Inflammatory macrophage treated with lipopolysaccharide for 4 hours (primary cell): ENCODE measurements around the gene LGALS1.
A peak's percentile ranks its signal among the peaks of the same experiment; 100 is the strongest.

ENCODE experiments used
- DNase-seq: peaks from one replicate; pipeline ENCODE4 v3.0.0-alpha.2; 2020

Gene LGALS1

GRCh38 chr22:37674951-37675929, at the start of gene LGALS1:
Gene LGALS1, plus strand, starts transcription at chr22:37675636. Its CDS starts 67 bp downstream, at chr22:37675703.
- peak; percentile 95 for DNase-seq

DNA sequence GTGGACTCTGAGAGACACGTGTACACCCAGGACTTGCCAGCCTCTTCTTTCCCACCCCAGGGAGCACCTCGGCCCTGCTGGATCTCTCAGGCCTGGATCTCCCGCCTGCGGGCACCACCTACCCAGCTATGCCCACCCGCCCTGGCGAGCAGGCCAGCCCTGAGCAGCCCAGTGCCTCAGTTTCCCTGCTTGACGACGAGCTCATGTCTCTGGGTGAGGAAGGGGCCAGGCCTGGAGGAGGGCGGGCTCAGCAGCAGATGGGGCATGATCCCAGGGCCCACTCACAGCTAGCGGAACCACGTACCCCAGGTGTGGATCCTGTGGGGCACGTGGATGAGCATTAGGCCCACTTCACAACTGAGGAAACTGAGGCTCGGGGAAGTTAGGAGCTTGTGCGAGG, 49.7 kb upstream of the LGALS1 start:
- DNase-seq, result no peak

DNA sequence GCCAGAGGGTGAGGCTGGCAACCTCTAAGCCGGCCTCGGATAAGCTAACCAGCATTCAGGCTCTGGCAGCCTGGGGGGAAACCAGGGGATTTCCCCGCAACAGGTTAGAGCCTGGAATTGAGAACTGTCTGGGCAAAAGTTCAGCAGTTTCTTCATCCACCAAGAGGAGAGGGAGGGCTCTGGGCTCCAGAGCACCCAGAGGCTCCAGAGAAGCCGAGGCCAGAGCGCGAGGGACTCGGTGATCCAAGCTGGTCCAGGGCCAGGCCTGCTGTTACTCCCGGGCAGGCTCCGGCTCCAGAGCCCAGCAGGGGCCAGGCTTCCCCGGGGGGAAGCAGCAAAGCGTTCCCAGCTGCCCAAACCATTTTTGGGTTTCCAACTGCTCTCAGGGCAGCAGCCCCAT, 49.3 kb upstream of the LGALS1 start:
- peak; percentile 74 for DNase-seq

DNA sequence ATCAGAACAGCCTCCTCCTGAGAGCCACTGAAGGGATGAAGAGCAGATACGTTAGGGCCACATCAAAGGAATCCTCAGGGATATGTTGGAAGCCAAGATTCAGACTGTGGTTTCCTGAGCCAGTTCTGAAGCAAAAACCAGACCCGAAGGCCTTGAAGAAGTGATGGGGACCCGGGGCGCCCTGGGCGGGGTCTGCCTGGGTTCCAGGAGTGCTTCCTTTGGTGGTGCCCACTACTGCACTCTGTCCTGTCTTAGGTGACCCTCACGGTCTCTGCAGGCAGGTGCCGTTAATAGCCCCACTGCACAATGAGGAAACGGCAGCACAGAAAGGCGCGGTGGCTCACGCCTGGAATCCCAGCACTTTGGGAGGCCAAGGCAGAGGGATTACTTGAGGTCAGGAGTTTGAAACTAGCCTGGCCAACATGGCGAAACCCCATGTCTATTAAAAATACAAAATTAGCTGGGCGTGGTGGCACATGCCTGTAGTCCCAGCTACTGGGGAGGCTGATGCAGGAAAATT, 48.8 kb upstream of the LGALS1 start:
- no peak for DNase-seq

DNA sequence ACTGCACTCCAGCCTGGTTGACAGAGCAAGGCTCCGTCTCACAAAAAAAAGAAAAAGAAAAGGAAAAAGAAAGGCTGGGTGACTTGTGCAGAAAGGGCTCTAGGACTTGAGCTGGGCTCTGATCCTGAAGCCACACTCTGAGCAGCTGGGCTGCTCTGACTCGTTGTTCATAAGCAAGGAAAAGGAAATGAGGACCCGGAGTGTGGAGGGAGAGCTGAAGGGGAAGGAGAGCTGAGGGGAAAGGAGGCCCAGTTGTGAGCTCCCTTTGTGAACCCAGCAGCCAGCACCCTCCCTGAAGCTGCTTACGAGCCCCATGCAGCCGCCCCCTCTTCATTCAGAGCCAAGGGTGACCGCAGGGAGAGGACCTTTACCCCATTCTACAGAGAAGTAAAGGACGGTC, 48.3 kb upstream of the LGALS1 start:
- DNase-seq, result peak; percentile 21

GRCh38 chr22:37627545-37627944, 47.9 kb upstream of the LGALS1 start:
- DNase-seq, result peak; percentile 49

DNA sequence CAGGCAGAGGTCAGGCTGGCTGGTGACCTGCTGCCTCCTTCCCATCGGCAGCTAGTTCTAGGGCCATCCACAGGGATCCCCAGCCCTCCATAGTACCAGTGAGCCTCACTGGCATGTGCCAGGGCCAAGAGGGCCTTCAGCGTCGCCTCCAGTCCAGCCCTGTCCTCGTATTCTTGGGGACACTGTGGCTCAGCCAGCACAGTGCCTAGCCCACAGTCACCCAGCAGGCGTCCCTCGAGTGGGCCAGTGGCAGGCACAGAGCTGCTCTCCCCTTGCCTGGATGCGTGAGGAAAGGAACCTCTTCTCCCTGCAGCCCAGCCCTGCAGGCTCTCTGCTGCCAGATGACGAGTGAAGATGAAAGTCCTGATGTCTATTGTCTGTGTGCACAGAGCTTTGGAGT, 46.6 kb upstream of the LGALS1 start:
- DNase-seq, result no peak

DNA sequence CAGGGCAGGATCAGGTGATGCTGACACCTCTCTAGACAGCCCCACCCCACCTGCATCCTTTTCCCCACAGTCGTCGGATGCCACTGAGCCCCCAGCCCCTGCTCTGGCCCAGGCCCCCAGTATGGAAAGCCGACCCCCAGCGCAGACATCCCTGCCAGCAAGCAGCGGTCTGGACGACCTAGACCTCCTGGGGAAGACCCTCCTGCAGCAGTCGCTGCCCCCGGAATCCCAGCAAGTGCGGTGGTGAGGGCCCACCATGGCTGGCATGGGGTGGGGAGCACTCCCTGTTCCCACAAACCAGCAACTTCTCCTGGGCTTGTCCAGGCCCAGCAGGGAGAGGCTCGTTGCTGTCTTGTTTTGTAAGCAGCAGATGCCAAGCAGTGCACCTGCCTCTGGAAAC, 45.5 kb upstream of the LGALS1 start:
- DNase-seq, result no peak

- DNase-seq, result no peak
Measured at GRCh38 chr22:37630839-37631435, 44.5 kb upstream of the LGALS1 start.

- peak; percentile 22 for DNase-seq
Measured at GRCh38 chr22:37631448-37632173, 43.8 kb upstream of the LGALS1 start.

- peak; percentile 11 for DNase-seq
Measured at GRCh38 chr22:37632174-37633088, 43.0 kb upstream of the LGALS1 start.

- peak; percentile 16 for DNase-seq
Measured at GRCh38 chr22:37633089-37633624, 42.3 kb upstream of the LGALS1 start.

DNA sequence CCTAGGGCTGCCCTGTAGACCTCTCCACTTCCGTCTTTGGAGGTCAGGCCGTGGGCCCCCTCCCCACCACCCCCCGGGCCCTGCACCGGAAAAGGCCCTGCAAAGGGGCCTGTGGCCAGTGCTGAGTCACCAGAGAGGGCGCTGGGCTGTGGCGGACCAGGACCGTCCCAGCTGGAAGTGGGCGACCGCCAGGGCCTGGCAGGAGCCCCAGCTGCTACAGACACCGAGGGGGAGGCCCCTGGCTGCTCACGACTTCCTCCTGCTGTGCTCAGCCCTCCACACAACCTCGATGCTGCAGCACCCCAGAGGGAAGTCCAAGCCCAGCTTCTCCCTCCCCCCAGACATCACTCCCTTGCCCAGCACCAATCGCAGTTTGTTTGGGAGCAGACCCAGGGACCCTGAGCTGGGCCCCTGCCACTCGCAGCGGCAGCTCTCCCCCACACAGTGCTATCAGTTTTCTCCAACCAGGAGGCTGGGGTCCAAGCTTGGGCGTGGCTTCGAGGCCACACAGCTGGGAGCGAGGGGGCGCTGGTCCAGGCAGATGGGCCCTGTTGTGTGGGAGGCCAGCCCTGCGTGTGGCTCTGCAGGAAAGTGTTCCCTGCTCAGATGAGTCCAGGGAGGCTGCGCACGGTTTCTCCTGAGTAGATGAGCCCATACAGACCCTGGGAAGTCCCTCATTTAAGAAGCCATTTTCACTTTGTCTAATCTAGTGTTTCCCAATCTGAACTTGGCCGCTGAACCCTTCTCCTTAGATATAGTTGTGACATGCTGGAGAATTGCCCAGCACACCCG, 41.6 kb upstream of the LGALS1 start:
- DNase-seq, result peak; percentile 95

DNA sequence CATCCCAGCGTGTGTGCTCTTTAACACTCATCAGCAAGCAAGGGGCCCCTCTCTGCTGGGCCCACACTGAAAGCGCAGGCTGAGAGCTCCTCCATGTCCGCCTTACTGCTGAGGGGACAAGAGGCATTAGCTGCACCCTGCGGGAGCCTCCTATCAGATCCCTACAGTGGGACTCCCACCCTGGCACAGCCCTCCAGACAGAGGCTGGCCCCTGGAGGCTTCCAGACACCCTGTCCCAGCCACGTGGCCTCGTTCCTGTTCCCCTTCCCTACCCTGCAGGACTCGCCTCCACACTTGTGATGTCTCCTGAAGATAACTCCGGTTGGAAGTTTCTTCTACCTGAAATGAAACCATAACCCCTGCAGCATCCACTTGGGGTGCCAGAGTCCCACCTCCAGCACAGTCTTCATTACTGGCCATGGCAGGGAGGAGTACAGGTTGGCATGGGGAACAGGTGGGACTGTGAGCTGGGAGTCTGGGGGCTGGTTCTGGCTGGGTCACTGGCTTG, 41.0 kb upstream of the LGALS1 start:
- no peak for DNase-seq

GRCh38 chr22:37635157-37635556, 40.3 kb upstream of the LGALS1 start:
- DNase-seq, result no peak

DNA sequence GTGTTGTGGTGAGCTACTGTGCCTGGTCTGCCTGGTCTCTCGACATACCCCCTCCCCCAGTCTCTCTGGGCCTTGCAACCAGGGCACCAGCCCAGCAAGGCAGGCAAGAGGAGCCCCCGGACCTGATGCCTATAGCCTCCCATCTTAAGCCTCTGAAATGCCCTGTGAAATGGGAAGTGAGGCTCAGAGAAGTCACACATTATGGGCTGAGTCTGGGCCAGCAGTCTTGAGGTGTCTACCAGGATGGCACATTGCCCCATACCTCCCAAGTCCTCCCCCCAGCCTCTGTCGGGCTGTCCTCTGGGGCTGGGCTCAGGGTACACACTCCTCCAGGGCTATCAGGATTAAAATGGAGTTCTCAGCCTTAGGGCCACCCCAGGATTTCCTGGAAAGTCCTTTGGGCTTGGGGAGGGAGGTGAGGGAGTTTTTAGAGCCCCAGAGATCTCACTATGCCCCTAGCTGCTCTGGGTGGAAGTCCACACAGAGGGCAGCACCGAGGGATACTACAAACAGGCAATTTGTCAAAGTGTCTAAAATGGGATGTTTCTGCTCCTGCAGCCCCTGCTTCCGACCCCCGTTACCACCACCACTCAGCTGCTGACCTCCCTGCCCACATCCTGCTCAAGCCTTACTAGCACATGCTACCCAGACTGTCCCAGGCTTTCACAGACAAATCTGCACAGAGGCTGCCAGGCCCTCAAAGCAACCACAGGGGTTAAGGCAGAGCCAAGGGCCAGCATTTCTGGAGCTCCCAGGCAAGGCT, 39.1 kb upstream of the LGALS1 start:
- peak; percentile 49 for DNase-seq

- no peak for DNase-seq
Measured at GRCh38 chr22:37636949-37637273, 38.5 kb upstream of the LGALS1 start.

DNA sequence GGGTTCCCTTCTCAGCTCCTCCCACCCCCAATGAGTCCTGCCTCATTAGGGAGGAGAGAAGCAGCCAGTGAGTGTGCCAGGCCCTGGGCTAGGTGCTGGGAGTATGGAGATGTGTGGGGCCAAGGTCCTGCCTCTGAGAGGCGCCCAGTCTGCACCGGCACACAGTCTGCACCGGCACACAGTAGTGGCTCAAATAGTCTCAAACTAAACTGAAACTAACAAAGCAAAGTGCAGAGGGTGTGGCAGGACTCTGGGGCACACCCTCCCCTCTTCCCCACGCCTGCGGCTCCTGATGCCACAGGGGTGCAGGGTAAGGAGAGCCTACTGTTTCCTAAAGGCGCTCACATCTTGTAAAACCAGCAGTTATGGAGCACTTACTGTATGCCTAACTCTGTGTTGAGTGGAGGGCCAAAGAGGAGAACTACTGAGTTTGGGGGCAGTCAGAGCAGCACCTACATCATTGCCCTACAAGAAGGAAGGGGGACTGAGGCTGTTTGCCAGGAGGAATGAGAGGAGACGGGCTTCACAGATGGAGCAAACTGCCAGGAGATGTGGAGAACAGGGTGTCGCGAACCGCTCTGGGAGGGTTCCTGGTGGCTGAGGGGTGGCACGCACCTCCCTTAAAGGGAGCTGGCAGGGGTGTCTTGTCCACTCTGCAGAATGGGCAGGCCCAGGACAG, 36.9 kb upstream of the LGALS1 start:
- DNase-seq, result peak; percentile 57

DNA sequence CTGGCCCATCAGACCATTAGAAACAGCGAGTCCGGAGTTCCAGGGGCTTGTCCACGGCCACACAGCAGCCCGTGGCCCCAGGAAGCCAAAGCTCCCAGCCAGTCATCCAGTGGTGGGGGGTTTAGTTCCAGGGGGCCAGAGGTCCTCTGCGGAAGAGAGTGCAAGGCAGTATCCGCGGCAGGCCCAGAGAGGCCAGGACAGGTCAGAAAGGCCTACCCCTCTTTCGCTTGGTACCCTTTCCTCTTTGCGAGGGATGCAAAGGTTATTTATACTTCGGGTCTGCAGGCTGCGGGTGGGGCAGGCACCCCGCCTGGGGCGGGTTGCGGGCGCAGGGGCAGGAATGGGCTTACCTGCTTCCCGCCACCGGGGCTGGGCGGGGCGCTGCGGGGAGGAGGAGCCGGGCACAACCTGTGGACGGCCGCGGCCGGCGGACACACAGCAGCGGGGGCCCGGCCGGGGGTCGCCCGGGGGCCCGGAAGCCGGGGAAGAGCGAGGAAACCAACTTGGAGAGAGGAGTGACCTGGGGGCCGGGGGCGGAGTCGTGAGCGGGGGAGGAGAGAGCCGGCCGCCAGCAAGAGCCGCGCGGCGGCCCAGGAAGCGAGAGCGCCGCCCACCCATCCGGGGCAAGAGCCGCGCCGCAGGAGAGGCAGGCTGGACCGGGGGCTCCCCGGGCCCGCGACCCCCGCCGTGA, 36.2 kb upstream of the LGALS1 start, which contains the start of gene SH3BP1:
TSS of gene SH3BP1 (plus strand) at position 600 of the 691 bp plus-strand sequence. CDS start 119 bp downstream, outside the sequence.
- no peak for DNase-seq
